Hippocampal formation (tissue), 2 donors: Measurements from ENCODE around the gene LPA.
"Not testable (repeated sequence)": the region's sequence is repeated elsewhere in the genome, so short reads cannot be mapped to it uniquely, and the experiment has no call there.

ENCODE experiments used
- DNase-seq, 2 donors: peaks; one replicate each; lab custom pipeline; 2025; lab: John Stamatoyannopoulos, UW

The LPA gene, protein sequence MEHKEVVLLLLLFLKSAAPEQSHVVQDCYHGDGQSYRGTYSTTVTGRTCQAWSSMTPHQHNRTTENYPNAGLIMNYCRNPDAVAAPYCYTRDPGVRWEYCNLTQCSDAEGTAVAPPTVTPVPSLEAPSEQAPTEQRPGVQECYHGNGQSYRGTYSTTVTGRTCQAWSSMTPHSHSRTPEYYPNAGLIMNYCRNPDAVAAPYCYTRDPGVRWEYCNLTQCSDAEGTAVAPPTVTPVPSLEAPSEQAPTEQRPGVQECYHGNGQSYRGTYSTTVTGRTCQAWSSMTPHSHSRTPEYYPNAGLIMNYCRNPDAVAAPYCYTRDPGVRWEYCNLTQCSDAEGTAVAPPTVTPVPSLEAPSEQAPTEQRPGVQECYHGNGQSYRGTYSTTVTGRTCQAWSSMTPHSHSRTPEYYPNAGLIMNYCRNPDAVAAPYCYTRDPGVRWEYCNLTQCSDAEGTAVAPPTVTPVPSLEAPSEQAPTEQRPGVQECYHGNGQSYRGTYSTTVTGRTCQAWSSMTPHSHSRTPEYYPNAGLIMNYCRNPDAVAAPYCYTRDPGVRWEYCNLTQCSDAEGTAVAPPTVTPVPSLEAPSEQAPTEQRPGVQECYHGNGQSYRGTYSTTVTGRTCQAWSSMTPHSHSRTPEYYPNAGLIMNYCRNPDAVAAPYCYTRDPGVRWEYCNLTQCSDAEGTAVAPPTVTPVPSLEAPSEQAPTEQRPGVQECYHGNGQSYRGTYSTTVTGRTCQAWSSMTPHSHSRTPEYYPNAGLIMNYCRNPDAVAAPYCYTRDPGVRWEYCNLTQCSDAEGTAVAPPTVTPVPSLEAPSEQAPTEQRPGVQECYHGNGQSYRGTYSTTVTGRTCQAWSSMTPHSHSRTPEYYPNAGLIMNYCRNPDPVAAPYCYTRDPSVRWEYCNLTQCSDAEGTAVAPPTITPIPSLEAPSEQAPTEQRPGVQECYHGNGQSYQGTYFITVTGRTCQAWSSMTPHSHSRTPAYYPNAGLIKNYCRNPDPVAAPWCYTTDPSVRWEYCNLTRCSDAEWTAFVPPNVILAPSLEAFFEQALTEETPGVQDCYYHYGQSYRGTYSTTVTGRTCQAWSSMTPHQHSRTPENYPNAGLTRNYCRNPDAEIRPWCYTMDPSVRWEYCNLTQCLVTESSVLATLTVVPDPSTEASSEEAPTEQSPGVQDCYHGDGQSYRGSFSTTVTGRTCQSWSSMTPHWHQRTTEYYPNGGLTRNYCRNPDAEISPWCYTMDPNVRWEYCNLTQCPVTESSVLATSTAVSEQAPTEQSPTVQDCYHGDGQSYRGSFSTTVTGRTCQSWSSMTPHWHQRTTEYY (N-terminal part only)

DNA sequence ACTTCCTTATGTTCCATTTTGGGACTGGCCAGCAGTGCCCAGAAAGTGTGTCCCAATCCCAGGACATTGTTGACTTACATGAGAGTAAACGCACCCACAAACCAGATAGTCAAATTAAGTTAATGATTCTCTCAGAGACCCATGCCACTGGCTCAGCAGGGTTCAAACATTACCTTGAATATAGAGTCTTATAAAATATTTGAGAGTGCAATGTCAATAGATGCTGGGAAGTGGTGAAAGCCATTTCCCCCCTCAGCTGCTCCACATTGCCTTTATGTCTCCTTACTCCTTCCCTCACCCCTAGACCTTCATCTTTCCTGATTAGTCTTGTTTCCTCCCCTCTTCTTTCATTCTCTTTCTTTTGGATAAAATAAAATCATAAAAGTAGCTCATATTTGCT, at the start of gene LPA:
Gene LPA (minus strand): TSS at position 78 of the 400 bp plus-strand sequence. CDS start 61 bp downstream, at position 17.
- not testable (repeated sequence) for DNase-seq

DNA sequence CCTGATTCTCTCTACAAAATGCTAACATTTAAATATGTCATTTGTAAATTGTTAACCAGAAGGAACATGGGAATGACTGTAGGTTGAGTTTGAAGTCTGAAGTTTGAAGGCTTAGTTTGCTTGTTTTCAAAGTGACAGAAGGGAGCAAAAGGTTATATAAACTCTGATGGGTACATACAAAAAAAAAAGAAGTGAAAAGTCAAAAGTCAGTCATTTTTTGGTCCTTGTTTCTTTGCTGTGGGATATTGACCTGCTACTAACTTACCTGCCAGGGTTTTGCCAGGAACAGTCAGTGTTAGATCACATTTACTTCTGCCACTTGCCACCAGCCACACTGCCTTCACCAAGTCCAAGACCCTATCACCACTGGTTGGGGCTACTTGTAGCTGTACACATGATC, 44.9 kb upstream of the LPA start:
- DNase-seq = not testable (repeated sequence)

DNA sequence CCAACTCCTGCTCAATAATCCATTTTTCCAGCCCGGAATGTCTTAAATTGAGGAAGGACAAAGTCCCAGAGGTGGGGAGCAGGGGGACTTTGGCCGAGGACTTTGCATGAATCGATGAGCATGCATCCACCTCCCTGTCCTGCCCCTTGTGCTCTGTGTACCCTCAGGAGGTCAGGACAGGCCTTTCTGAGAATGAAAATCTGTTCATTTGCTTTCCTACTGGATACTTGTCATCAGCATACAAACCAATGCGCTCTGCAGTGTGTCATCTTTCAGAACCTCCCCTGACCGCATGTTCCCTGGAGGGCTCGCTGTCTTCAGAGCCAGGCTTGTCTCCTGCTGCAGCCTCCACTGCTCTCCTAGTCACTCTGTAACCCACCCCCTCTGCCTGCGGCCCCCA, 40.6 kb upstream of the LPA start:
- DNase-seq = not testable (repeated sequence)

DNA sequence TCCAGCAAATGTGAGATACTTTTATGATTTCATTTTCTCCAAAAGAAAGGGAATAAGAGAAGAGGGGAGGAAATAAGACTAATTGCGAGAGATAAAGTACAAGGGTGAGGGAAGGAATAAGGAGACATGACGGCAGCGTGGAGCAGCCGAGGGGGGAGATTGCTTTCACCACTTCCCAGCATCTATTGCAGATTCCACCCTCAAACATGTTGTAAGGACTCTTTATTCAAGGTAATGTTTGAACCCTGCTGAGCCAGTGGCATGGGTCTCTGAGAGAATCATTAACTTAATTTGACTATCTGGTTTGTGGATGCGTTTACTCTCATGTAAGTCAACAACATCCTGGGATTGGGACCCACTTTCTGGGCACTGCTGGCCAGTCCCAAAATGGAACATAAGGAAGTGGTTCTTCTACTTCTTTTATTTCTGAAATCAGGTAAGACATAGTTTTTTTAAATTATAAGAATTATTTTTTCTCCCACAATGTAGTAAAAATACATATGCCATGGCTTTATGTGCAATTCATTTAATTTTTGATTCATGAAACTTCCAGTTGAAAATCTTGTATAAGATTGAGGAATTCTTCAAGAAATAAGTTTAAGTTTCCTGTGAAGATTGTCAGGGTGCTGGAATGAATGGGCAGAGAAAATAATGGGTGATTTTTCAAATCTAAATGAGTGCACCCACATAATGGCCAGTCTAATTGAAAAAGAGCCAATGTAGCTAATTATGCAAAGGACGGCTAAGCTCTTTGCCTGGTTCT, 38.0 kb upstream of the LPA start, which contains the start of gene PLG:
Gene PLG (plus strand): TSS at position 327 of the 763 bp plus-strand sequence. CDS start 61 bp downstream, at position 388.
- DNase-seq = not testable (repeated sequence)

GRCh38 chr6:160697826-160698225, 33.8 kb upstream of the LPA start:
- DNase-seq = no peak

DNA sequence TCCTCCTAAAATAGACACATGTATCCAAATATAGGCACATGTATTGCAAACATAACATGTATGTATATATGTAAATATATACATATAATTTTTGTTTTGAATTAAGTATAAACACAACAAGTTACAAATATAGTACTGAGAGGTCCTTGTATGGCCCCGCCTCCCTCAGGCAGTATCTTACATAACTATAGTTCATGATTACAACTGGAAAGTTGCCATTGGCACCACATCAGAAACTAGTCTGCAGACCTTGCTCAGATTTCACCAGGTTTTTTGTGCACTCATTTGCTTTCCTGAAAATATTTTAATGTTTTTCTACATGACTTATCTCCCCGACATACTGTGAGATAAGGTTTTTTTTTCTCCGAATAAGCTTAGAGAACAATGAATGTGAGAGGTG, 32.8 kb upstream of the LPA start:
- DNase-seq = not testable (repeated sequence)

DNA sequence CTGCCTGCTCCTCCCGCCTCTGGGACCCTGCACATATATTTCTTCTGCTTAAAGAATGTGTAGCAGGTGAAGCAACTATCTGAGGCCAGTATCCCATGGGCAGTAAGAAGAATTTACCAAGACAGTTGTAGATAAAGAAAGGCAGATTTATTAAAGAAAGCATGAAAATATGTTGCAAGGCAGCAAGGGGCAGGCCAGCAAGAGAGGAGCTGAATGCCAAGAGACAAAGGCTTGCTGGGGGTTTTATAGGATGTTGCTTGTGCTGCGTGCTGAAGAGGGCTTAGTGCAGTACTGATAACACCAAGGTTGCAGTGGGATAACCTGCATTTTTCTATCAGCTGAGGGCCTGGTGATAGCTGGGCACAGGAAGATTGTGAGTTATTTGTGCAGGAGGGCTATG, 31.5 kb upstream of the LPA start:
- not testable (repeated sequence) for DNase-seq

DNA sequence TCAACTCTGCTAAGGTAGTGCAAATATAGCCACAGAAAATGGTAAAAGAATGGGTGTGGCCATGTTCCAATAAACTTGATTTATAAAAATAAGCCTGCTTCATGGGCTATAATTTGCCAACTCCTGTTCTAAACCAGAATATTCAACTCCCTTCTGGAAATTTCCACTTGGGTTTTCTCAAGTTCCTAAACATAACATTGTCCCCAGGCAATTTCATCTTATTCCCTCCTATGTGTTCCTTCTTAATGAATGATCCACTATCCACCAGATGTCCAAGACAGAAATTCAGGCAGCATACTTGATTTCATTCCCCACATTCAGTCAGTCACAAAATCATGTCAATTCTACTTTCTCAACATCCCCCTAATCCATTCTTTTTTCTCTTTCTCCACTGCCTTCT, 30.9 kb upstream of the LPA start:
- DNase-seq = not testable (repeated sequence)

GRCh38 chr6:160692369-160692959, 28.4 kb upstream of the LPA start:
- DNase-seq = no peak

DNA sequence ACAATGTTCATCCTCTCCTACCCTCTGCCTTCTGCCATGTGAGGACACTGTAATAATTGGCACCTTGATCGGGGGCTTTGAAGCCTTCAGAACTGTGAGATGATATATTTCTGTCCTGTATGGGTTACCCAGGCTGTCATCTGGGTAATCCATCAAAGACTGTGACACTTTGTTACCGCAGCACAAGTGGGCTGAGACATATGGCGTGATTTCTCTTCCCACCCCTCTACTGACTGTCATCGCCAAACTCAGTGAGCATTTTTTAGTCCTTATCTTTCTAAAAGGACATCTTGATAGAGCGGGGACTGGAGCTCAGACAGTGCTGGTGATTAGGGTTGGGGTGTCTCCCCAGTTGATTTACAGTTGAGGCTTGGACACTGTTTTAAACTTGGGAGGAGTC, 27.5 kb upstream of the LPA start:
- no peak for DNase-seq

- no peak for DNase-seq
Observed at GRCh38 chr6:160690458-160690857, 26.4 kb upstream of the LPA start.

DNA sequence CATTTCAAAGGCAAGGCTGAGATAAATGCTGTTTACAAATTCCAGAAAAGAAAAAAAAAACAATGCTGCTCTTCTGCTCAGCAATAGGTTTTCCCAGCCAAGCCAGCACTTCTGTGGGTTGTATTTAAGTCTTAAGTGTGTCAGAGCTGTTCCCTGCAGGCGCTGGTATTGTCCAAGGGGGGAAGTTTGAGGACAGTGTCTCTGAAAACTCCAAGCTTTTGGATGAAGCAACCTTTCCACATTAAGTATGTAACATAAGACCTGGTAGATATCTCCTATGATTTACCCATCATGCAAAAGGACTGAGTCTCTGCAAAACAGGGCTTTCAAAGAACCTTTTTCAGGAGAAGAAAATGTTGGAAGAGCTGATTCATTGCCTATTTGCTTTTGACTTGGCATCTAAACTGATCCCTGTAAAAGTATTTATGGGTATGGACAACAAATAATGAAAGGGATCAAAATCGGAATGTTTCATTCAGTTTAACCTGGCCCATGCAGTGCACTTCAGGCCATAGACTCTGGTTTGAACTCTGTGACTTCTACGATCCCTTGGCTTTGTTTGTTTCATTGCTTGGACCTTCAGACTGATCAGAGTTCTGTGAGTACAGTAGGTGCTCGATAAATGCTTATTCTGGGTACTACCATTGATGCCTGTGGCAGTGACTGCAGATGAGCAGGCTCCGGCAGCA, 21.8 kb upstream of the LPA start:
- DNase-seq = no peak

DNA sequence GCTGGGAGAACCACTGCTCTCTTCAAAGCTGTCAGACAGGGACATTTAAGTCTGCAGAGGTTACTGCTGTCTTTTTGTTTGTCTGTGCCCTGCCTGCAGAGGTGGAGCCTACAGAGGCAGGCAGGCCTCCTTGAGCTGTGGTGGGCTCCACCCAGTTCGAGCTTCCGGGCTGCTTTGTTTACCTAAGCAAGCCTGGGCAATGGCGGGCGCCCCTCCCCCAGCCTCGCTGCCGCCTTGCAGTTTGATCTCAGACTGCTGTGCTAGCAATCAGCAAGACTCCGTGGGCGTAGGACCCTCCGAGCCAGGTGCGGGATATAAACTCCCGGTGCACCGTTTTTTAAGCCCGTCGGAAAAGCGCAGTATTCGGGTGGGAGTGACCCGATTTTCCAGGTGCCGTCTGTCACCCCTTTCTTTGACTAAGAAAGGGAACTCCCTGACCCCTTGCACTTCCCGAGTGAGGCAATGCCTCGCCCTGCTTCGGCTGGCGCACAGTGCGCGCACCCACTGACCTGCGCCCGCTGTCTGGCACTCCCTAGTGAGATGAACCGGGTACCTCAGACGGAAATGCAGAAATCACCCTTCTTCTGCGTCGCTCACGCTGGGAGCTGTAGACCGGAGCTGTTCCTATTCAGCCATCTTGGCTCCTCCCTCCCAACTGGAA, 21.2 kb upstream of the LPA start:
- DNase-seq = not testable (repeated sequence)

GRCh38 chr6:160679402-160679769, 15.3 kb upstream of the LPA start:
- no peak for DNase-seq

DNA sequence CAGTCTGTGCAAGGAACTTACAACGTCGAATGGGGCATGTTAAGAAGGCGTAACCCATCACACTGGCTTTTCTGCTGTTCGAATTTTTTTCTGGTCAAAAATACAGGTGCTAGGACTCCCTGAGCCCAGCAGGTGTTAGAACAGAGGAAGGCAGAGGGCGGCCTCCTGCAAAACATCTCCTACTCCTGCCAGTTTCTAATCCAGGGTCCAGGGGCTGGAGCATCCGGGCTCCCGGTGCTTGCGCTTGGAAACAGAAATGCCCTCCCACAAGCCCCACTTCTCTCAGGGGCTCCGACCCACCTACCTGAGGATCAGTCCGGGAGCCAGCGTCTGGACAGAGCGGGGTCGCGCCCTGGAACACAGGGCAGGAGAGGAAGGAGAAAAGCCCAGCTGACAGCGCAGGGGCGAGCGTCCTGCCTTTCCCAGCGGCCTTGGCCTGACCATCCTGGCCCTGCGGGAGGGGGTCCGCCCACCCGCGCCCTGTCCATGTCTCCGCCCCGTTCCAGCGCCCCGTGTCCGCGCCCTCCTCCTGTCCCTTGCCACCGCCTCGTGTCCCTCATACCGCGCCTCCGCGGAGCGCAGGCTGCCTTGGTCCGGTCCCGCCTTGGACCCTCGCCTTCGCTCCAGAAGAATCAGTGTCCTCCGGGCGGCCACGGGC, 14.8 kb upstream of the LPA start:
- DNase-seq = no peak

GRCh38 chr6:160678230-160678629, 14.2 kb upstream of the LPA start:
- DNase-seq = no peak

GRCh38 chr6:160676418-160676817, 12.3 kb upstream of the LPA start:
- not testable (repeated sequence) for DNase-seq

DNA sequence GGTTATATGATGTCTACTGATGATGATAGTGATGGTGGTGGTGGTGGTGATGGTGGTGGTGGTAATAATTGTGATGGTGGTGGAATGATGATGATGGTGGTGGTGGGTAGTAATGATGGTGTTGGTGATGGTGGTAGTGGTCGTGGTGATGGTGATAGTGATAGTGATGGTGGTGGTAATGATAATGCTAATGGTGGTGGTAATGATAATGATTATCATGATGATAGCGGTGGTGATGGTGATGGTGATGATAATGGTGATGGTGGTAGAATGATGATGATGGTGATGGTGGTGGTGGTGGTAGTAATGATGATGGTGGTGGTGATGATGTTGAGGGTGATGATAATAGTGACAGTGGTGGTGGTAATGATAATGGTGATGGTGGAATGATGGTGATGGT, 4.5 kb upstream of the LPA start:
- DNase-seq = no peak
